ENCODE data around the gene VENTX.

- no peak for TF ChIP-seq CTCF (IDR thresholded peaks at IDR 0.05)
- TF ChIP-seq POLR2A (IDR thresholded peaks at IDR 0.05) = no peak
Observed at GRCh38 chr10:133239990-133240389, 2.3 kb downstream of the VENTX start.

Data from sigmoid colon (tissue), 3 donors.